ENCODE measurements around the gene COMT. TPM values are rescaled to one million over a fixed set of nuclear protein-coding genes. Genes with fewer than 3 reads are reported as not detected.

Gene COMT
- total and polyA plus RNA-seq, 4 experiments from 2014 or later, result 36.8 to 93.9 (median 66.1) TPM

DNA sequence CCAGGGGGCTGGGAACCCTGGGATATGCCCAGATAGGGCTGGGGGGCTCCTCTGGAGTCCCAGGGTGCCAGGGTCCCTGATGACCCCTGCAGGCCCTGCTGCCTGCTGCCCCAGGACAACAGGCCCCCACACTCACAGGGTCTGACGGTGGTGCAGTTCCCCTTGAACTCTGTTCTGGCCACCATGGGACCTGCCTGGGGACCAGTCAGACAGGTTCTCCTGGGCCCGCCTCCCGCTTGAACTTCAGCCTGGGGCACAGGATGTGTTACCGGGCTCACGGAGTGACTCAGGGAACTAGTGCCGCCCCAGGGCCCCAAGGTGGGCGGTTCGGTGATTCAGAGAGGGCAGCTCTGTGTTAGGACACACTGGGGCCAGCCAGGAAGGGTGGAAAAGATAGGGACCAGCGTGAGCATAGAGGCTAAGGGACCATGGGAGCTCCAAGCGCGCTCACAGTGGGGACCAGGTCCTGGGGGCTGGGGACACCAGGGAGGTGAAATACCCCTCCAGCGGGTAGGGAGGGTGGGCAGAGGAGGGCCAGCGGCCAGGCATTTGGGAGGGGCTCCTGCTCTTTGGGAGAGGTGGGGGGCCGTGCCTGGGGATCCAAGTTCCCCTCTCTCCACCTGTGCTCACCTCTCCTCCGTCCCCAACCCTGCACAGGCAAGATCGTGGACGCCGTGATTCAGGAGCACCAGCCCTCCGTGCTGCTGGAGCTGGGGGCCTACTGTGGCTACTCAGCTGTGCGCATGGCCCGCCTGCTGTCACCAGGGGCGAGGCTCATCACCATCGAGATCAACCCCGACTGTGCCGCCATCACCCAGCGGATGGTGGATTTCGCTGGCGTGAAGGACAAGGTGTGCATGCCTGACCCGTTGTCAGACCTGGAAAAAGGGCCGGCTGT is 21.6 kb downstream of the COMT start:
- no peak overlapping the region for H3K27ac ChIP-seq (ENCODE audit: low read depth, low read length)
- no peak overlapping the region for H3K4me3 Mint-ChIP-seq
- DNase-seq, result no peak
- no peaks in the 10 kb centered on the region for H3K9me3 Mint-ChIP-seq
- H3K36me3 Mint-ChIP-seq, result peaks cover 4 to 8% of the 10 kb centered on the region in 2 donors
- H3K4me3 ChIP-seq (ENCODE audit: low read length in 2 of 2), result no peak overlapping the region
- H3K9me3 ChIP-seq (ENCODE audit: control insufficient read depth in 1 of 2, low read length in 2 of 2), result no peaks in the 10 kb centered on the region
- ChIA-PET CTCF (ENCODE audit: partially characterized antibody) (no interaction called here), POLR2A (ENCODE audit: partially characterized antibody) (no interaction called here)
- H3K27me3 ChIP-seq (ENCODE audit: insufficient read depth, low read length), result no peaks in the 10 kb centered on the region
- H3K27me3 Mint-ChIP-seq, result no peaks in the 10 kb centered on the region
- H3K4me1 Mint-ChIP-seq, result peaks cover 0 to 3% (median 0%) of the 10 kb centered on the region in 4 donors
- peaks cover 8% of the 10 kb centered on the region for H3K4me1 ChIP-seq (ENCODE audit: insufficient read depth, low read length)
- no peak overlapping the region for H3K27ac Mint-ChIP-seq
- H3K36me3 ChIP-seq (ENCODE audit: insufficient read depth, low read length), result peaks cover 18% of the 10 kb centered on the region
- intact Hi-C loops (cut with micrococcal nuclease), result no loop called here

GRCh38 chr22:19963863-19964642 is 22.5 kb downstream of the COMT start:
- no peak overlapping the region for H3K27ac Mint-ChIP-seq
- H3K27me3 Mint-ChIP-seq, result no peaks in the 10 kb centered on the region
- no peaks in the 10 kb centered on the region for H3K27me3 ChIP-seq (ENCODE audit: insufficient read depth, low read length)
- peaks cover 18% of the 10 kb centered on the region for H3K36me3 ChIP-seq (ENCODE audit: insufficient read depth, low read length)
- no peak for DNase-seq
- no peaks in the 10 kb centered on the region for H3K9me3 Mint-ChIP-seq
- no peak overlapping the region for H3K4me3 ChIP-seq (ENCODE audit: low read length in 2 of 2)
- ChIA-PET CTCF (ENCODE audit: partially characterized antibody) (no interaction called here), POLR2A (ENCODE audit: partially characterized antibody) (no interaction called here)
- intact Hi-C loops (cut with micrococcal nuclease), result no loop called here
- peaks cover 0 to 3% (median 0%) of the 10 kb centered on the region in 4 donors for H3K4me1 Mint-ChIP-seq
- H3K4me3 Mint-ChIP-seq, result no peak overlapping the region
- H3K9me3 ChIP-seq (ENCODE audit: control insufficient read depth in 1 of 2, low read length in 2 of 2), result no peaks in the 10 kb centered on the region
- no peak overlapping the region for H3K27ac ChIP-seq (ENCODE audit: low read depth, low read length)
- H3K36me3 Mint-ChIP-seq, result peaks cover 4 to 10% of the 10 kb centered on the region in 2 donors
- peaks cover 8% of the 10 kb centered on the region for H3K4me1 ChIP-seq (ENCODE audit: insufficient read depth, low read length)

- Histone ChIP-seq H3K27me3 (ENCODE audit: insufficient read depth, low read length) (no peaks in the 10 kb centered on the region), H3K4me1 (ENCODE audit: insufficient read depth, low read length) (peaks cover 8% of the 10 kb centered on the region), H3K4me3 (ENCODE audit: low read length in 2 of 2) (no peak overlapping the region), H3K36me3 (ENCODE audit: insufficient read depth, low read length) (peaks cover 18% of the 10 kb centered on the region), H3K27ac (ENCODE audit: low read depth, low read length) (no peak overlapping the region), H3K9me3 (ENCODE audit: control insufficient read depth in 1 of 2, low read length in 2 of 2) (no peaks in the 10 kb centered on the region)
- no peak overlapping the region for H3K27ac Mint-ChIP-seq
- intact Hi-C loops (cut with micrococcal nuclease), result no loop called here
- H3K4me3 Mint-ChIP-seq, result no peak overlapping the region
- POLR2A ChIA-PET (ENCODE audit: partially characterized antibody), result no interaction called here
- H3K4me1 Mint-ChIP-seq, result peaks cover 0 to 3% (median 0%) of the 10 kb centered on the region in 4 donors
- CTCF ChIA-PET (ENCODE audit: partially characterized antibody), result no interaction called here
- no peak for DNase-seq
- no peaks in the 10 kb centered on the region for H3K27me3 Mint-ChIP-seq
- H3K36me3 Mint-ChIP-seq, result peaks cover 4 to 10% of the 10 kb centered on the region in 2 donors
- H3K9me3 Mint-ChIP-seq, result no peaks in the 10 kb centered on the region
Observed at GRCh38 chr22:19964701-19965386, 23.3 kb downstream of the COMT start.

DNA sequence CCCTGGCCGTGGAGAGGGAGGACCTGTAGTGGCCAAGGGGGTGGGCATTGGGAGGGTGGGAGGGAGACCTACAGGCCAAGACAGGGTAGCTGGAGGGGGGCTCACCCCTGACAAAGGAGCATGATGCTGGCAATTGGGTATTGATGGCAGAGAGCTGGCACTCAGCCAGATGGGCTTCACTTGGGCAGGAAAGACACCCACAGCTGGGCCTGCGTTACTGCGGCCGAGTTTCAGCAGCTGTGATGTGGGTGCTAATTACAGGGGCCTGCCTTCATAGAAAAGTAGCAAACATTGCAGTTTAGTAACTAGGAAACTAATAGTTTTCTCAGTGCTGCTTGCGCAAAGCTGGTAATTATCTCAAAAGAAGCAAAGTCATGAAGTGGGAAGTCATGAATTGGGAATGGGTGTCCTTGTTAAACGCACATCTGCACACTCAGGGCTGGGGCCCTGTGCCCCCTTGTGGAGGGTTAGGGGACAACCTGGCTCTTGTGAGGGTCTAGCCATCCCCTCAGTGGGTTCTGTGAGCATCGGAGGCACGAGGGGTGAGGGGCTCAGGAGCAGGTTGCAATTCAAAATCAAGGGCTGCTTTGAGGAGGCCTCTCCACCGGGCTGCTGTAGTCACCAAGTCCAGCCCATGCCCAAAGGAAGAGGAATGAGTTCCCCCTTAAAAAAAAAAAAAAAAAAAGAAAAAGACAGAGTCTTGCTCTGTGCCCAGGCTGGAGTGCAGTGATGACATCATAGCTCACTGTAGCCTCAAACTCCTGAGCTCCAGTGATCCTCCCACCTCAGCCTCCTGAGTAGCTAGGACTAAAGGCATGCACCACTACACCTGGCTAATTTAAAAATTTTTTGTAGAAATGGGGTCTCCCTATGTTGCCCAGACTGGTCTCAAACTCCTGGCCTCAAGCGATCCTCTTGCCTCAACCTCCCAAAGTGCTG is 24.5 kb downstream of the COMT start:
- Histone ChIP-seq H3K27me3 (ENCODE audit: insufficient read depth, low read length) (no peaks in the 10 kb centered on the region), H3K4me1 (ENCODE audit: insufficient read depth, low read length) (peaks cover 12% of the 10 kb centered on the region), H3K27ac (ENCODE audit: low read depth, low read length) (no peak overlapping the region), H3K36me3 (ENCODE audit: insufficient read depth, low read length) (peaks cover 18% of the 10 kb centered on the region), H3K4me3 (ENCODE audit: low read length in 2 of 2) (no peak overlapping the region), H3K9me3 (ENCODE audit: control insufficient read depth in 1 of 2, low read length in 2 of 2) (no peaks in the 10 kb centered on the region)
- CTCF ChIA-PET (ENCODE audit: partially characterized antibody), result interaction anchor here (0.7 to 1.2 kb wide), 3 partner anchors 8 to 46 kb away, joined by 3 read pairs; no protein-coding TSS in a partner anchor
- Mint-ChIP-seq H3K27me3 (no peaks in the 10 kb centered on the region), H3K36me3 (peaks cover 4 to 10% of the 10 kb centered on the region in 2 donors), H3K9me3 (no peaks in the 10 kb centered on the region), H3K4me3 (no peak overlapping the region), H3K27ac (no peak overlapping the region), H3K4me1 (peaks cover 0 to 7% (median 5%) of the 10 kb centered on the region in 4 donors)
- DNase-seq, result no peak
- POLR2A ChIA-PET (ENCODE audit: partially characterized antibody), result no interaction called here
- intact Hi-C loops (cut with micrococcal nuclease), result no loop called here

GRCh38 chr22:19966908-19967750 is 25.6 kb downstream of the COMT start:
- no peaks in the 10 kb centered on the region for H3K9me3 Mint-ChIP-seq
- intact Hi-C loops (cut with micrococcal nuclease), result no loop called here
- peaks cover 4 to 10% of the 10 kb centered on the region in 2 donors for H3K36me3 Mint-ChIP-seq
- Histone ChIP-seq H3K9me3 (ENCODE audit: control insufficient read depth in 1 of 2, low read length in 2 of 2) (no peaks in the 10 kb centered on the region), H3K36me3 (ENCODE audit: insufficient read depth, low read length) (peaks cover 18% of the 10 kb centered on the region), H3K4me3 (ENCODE audit: low read length in 2 of 2) (no peak overlapping the region), H3K27me3 (ENCODE audit: insufficient read depth, low read length) (no peaks in the 10 kb centered on the region), H3K27ac (ENCODE audit: low read depth, low read length) (no peak overlapping the region), H3K4me1 (ENCODE audit: insufficient read depth, low read length) (peaks cover 12% of the 10 kb centered on the region)
- ChIA-PET POLR2A (ENCODE audit: partially characterized antibody) (no interaction called here), CTCF (ENCODE audit: partially characterized antibody) (interaction anchor here (0.6 to 1.2 kb wide), 3 partner anchors 9 to 984 kb away, joined by 3 to 4 read pairs (median 3); no protein-coding TSS in a partner anchor)
- H3K4me3 Mint-ChIP-seq, result no peak overlapping the region
- peak overlapping the region in 1 of 7 donors; percentile 29 for H3K27ac Mint-ChIP-seq
- no peaks in the 10 kb centered on the region for H3K27me3 Mint-ChIP-seq
- H3K4me1 Mint-ChIP-seq, result peaks cover 0 to 7% (median 5%) of the 10 kb centered on the region in 4 donors
- DNase-seq, result no peak

- Mint-ChIP-seq H3K4me1 (peaks cover 0 to 7% (median 4%) of the 10 kb centered on the region in 4 donors), H3K27me3 (no peaks in the 10 kb centered on the region), H3K27ac (peak overlapping the region in 1 of 7 donors; percentile 22), H3K36me3 (peaks cover 4 to 10% of the 10 kb centered on the region in 2 donors), H3K4me3 (no peak overlapping the region), H3K9me3 (no peaks in the 10 kb centered on the region)
- ChIA-PET POLR2A (ENCODE audit: partially characterized antibody) (no interaction called here), CTCF (ENCODE audit: partially characterized antibody) (interaction anchor here (0.6 to 1.3 kb wide), 2 partner anchors 162 to 985 kb away, joined by 4 to 6 read pairs; no protein-coding TSS in a partner anchor)
- intact Hi-C loops (cut with micrococcal nuclease), result no loop called here
- H3K36me3 ChIP-seq (ENCODE audit: insufficient read depth, low read length), result peaks cover 18% of the 10 kb centered on the region
- no peak for DNase-seq
- no peak overlapping the region for H3K27ac ChIP-seq (ENCODE audit: low read depth, low read length)
- H3K9me3 ChIP-seq (ENCODE audit: control insufficient read depth in 1 of 2, low read length in 2 of 2), result no peaks in the 10 kb centered on the region
- H3K27me3 ChIP-seq (ENCODE audit: insufficient read depth, low read length), result no peaks in the 10 kb centered on the region
- H3K4me3 ChIP-seq (ENCODE audit: low read length in 2 of 2), result no peak overlapping the region
- H3K4me1 ChIP-seq (ENCODE audit: insufficient read depth, low read length), result peaks cover 6% of the 10 kb centered on the region
Observed at GRCh38 chr22:19967850-19968449, 26.4 kb downstream of the COMT start.

All from CD4-positive, alpha-beta memory T cell (primary cell).